ENCODE measurements around the gene ENAH.
"Not testable (repeated sequence)": the region's sequence is repeated elsewhere in the genome, so short reads cannot be mapped to it uniquely, and the experiment has no call there.

The ENAH gene
- 0.42 to 6.8 (median 1.1) reads per million in 17 experiments for total RNA-seq

DNA sequence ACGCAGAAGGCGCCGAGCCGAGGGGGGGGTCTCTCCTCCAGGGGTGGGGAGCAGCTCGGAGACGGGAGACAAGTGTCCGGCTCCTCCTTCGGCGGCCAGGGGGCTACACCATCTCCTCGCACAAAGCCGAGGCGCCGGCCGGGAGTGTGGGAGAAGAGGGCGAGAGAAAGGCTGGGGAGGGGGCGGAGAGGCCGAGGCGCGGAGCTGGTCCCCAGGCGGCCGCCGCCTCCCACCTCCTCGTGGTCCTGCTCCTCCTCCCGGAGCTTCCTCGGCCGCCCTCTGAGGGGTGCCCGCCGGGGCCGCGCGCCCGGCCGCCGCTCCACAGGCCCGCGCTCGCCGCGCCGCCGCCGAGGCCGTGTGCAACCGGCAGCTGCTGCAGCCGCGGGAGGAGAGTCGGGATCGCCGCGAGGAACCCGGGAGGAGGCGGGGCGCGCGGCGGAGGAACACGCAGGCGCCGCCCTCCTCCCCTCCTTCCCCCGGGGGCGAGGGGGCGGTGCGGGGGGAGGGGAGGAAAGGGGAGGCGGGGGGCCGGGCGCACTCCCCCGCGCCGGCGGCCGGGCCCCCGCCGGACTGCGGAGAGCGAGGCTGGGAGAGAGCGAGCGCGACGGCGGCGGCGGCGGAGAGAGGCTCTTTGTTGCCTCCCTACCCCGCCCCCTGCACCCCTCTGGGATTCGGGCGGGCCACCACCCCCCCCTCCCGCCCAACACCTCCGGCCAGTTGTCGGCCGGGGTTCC, at the start of gene ENAH:
TSS of gene ENAH (minus strand) at position 395 of the 734 bp plus-strand sequence. CDS start 433 bp downstream, outside the sequence.
- DNase-seq: peak; percentile 46 to 82 (median 68)

DNA sequence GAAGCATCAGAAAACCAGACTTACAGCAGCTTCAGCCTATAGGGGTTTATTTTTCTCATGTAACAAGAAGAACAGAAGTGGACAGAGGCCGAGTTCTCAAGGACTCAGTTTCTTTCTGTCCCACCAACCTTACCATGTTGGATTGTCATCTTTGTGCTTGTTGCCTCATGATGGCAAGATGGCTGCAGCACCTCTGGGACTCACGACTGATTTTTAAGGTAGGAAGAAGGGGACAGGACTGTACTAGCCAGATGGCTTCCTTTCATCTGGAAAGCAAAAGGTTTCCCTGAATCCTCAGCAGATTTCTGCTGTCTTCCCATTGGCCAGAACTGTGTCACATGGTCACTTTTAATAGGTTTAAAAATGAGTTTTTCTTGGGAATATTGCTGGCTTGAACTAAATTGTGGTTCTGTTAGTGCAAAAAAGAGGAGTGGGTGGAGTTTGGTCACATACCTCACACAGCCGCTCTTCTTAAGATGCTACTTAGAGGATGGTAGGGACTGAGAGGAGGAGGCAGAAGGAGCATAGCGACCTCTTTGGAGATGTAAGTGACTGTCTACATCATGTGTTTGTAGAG, 48.1 kb upstream of the ENAH start:
- DNase-seq: no peak

DNA sequence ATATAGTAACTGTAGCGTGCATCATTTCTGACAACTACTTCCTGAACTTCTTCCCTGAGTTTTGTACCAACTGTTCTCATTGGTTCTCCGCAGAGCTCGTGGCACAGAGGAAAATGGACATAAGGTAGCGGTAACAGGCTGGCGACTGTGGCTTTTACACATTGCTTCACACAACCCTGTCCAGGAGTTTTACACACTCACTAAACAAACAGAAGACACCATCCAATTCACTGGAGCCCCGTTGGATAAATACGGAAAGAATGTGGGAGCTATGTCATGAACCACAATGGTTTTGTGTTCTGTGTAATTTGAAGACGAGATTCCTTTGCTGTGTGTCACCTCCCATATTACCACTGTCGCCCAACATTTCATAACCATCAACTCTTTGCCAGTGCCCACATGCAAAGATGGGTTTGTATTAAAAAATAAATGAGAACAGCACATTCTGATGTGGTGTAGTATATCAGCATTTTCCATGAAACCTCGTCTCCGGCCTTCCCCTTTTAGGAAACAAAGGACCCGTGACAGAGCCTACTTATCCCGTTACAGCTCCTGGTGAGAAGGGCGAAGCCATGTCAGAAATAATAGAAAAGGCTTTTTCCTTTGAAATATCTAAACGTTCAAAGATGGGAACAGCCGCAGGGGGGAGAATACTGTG, 47.4 kb upstream of the ENAH start:
- no peak for DNase-seq

DNA sequence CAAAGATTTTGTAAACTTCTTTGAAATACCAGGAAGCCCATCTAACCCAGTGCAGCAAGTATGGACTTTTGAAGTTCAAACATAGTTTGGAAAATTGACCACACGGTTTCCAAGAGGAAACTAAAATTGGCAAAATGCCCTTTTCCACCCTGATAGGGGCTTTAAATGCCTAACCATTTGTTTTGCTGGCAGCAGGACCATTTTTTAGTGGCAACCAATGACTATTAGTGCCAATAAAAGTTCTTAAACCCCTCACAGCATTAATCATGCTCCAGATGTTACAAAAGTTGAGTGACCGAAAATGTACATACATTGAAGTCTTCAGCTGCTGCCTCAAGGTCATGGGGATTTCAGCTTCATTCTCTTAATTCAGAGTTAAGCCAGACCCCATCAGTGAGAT, 46.4 kb upstream of the ENAH start:
- no peak for DNase-seq

DNA sequence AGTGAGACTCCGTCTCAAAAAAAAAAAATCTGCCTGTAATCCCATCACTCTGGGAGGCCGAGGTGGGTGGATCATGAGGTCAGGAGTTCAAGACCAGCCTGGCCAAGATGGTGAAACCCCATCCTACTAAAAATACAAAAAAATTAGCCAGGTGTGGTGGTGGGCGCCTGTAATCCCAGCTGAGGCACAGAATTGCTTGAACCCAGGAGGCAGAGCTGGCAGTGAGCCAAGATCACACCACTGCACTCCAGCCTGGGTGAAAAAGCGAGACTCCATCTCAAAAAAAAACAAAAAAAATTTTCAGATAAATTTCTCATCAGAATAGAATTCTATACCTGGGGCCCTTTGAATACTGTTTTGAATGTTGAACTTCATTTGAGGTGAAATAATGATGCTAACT, 45.3 kb upstream of the ENAH start:
- not testable (repeated sequence) for DNase-seq

DNA sequence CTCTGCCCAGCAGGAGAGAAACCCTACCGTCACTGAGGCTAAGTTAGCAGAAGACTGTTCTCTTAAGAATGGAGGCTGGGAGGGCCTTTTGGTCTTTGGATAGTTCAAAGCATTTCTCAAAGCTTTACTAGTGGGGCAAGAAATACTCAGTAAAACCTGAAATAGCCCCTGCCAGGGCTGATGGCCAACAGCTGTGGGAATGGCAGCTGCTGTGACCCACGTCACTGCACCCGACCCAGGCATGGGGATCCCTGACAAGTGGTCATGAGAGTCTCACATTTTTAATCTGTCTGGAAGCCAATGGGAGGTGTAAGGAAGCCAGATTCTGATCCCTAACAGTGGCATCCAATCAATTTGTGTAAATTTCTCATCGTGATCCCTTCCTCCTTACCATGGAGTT, 44.5 kb upstream of the ENAH start:
- DNase-seq: no peak

DNA sequence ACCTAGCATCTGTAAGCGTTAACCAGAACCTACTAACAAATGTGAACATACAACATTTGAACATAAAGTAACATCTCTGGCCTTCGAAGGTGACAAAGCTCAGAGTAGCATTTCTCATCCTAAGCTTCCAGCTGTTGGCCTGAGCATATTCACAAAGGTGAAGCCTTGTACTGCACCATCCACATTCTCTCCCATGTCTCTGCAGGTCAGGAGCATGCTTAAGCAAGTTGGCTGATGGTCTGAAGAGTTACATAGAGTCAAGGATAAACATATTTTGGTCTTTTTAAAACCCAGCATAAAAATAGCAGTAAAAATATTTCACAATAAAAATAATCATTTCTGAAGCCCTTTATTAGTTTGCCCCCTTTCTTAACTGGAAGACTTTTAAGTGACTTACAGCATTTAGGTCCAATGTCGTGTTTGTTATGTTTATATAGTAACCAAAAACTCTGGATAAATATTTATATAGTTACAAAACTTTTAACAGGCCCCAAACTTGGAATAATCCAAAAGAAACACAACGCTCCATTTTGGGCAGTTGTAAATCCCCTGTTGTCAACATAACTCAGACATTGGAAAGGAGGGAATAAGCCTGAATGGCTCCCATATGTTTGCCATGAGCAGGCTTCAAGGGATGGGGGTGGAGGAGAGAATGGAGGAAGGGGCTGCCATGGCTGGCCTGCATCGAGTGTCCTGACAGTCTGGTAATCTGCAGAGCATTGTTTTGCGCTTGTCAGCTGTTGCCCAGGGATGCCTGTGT, 42.8 kb upstream of the ENAH start:
- no peak for DNase-seq

DNA sequence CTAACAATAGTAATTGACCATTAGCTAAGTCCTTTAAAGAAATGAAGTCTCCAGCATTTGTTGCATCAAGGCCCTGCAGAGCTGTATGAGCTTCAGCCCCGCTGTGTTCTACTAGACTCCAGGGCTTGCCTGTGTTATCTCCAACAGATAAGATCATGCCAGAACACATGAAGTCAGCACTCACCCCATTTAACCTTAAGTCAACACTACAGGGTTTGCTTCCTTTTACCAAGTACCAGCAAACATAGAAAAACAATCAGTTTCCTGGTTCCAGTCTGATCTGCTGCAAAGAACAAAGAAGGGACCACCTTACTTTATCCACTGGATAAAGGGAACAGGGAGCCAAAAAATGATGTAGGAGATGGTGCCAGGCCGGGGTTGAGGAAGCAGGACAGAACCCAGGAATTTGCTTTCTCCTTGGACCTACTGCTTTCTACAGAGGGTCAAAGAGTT, 41.3 kb upstream of the ENAH start:
- DNase-seq: no peak

DNA sequence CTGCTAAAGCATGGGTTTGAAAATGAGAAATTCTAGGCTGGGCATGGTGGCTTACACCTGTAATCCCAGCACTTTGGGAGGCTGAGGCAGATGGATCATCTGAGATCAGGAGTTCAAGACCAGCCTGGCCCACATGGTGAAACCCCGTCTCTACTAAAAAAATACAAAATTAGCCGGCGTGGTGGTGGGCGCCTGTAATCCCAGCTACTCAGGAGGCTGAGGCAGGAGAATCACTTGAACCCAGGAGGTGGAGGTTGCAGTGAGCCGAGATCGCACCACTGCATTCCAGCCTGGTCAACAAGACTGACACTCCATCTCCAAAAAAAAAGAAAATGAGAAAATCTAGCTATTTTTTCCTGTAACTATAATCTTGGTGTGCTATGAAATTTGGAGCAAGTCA, 40.8 kb upstream of the ENAH start:
- not testable (repeated sequence) for DNase-seq

DNA sequence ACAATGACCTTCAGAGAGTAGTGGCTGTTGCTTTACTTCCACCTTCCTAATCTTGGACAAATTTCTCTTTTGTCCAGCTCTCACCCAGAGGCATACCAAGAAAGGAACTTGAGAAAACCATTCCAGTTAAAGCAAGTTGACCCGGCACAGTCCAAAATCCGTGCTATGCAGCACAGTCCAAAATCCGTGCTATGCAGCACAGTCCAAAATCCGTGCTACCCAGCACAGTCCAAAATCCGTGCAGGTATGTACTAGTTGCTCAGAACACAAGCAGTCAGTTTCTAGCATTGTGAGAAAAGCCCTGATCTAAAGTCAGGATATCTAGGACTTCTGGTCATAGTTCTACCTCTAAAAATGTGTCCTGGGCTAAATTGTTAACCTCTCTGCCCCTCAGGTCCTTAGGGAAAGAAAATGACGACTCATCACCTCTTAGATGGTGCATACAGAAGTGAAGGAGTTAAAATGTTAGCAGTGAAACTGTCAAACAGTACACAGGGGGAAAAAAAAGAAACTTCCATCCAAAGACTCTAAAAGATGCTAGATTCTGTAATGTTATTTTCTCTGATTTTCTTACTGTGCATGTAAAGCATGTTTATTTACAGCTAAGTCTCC, 40.3 kb upstream of the ENAH start:
- no peak for DNase-seq

DNA sequence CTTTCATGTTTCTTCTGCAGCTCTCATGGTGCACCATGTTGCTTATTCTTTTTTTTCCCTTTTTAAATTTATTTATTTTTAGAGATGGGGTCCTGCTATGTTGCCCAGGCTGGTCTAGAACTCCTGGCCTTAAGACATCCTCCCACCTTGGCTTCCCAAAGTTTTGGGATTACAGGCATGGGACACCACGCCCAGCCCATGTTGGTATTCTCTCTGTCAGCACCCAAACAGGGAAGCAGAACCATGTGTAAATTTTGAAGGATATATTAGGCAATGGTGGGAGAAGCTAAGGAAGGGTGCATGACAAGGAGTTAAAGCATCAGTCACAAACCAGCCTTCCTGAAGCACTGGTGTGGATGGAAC, 39.6 kb upstream of the ENAH start:
- no peak for DNase-seq

DNA sequence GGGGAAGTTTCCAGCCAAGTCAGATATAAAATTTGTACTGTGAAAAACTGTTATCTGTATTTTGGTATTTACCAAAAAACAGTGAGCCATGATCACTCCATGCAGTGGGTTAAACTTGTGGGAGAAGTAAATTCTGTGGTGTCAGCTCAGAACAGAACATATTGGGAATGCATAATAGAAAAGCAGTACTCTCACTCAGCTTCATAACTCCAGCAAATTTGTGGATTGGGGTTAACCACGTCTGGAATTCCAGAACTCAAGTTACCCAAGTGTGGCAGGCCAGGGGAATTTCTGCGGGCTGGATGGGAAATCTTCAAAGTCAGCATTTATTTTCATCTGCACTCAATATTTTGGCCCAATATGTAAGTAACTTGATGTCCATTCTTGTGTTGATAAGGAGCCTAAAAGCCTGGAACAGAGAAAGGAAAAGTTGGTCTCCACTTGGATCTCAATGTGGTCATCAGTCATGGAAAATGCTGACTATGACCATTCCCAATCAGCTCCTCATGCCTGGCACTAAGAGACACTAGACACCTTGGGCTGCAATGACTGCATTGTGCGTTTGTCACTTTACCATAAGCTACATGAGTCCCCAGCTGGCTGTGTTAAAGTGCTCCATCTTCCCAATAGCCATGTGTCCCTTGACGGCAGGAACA, 39.1 kb upstream of the ENAH start:
- DNase-seq: no peak

DNA sequence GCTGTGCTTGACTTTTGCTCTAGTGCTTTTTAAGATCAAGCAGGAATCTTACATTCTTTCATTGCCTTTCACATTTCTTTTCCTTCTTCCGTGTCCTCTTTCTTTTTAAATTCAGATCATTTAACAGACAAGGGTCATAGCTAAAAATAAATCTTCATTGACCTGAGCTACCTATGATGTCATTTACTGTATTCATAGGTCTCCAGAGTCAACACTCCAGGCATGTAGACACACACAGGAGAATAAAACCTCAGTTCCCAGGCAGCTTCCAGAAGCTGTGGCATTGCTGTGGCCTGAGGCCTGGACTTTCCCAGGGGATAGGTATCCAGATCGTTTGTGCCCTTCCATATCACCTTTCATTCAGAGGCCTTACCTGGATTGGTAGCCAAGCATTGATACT, 38.5 kb upstream of the ENAH start:
- DNase-seq: no peak

DNA sequence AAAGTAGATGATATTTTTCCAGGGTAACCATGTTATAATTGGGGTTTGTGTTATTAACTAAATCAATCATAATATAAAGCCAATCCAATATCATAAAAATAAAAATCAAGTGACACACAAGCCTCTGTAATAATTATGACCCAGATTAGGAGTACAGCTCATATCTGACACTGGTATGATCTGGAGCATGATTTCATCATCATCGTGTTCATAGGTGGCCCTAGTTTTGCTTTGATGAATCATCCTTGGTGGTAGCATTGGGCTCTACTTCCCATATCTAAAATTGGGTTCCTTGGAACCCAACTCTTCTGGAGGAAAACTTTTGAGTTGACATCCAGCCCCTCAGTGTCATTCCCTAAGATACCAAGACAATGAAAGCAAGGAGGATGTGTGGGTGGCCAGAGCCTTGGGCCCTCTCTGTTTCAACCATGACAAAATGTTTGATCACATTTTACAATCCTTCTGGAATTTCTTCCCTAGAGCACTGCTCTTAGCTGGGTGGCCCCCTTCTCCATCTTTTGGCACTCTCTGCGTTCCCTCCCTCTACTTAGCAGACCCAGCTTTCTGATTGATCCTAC, 37.0 kb upstream of the ENAH start:
- peak in 2 of 4 experiments; percentile 16 to 28 for DNase-seq

DNA sequence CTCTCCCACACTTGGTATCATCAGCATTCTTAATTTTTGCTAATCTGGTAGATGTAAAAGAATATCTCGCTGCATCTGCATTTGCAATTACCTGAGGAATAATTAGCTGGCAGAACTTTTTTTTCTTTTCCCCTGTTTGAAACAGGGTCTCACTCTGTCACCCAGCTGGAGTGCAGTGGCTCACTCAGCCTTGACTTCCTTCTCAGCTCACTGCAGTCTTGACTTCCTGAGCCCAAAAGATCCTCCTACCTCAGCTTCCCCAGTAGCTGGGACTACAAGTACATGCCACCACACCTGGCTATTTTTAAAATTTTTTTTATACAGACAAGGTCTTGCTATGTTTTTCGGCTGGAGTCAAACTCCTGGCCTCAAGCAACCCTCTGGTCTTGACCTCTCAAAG, 35.4 kb upstream of the ENAH start:
- peak in 2 of 4 experiments; percentile 7 to 10 for DNase-seq

DNA sequence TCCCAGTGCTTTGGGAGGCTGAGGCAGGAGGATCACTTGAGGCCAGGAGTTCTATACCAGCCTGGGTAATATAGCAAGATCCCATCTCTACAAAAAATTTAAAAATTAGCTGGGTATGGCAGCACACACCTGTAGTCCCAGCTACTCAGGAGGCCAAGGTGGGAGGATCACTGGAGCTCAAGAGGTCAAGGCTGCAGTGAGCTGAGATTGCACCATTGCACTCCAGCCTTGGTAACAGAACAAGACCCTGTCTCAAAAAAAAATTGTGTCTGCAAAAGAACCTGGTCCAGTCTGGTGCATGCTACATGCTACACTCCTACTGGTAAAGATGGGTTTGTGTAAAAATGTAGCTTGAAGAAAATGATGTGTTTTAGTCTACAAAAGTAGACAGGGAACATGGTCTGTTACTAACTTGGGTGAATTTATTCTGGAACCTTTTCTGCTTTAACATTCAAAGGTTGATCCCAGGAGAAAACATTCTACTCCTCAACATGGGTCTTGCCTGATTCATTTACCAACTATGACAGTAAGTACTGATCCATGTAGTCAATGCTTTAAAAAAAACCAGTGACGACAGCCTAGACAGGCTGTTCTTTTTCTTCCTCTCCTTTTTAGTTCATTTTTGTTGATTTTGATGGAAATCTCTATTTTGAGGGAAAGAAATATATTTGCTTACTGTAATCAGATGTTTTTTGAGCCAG, 32.7 kb upstream of the ENAH start:
- no peak for DNase-seq

DNA sequence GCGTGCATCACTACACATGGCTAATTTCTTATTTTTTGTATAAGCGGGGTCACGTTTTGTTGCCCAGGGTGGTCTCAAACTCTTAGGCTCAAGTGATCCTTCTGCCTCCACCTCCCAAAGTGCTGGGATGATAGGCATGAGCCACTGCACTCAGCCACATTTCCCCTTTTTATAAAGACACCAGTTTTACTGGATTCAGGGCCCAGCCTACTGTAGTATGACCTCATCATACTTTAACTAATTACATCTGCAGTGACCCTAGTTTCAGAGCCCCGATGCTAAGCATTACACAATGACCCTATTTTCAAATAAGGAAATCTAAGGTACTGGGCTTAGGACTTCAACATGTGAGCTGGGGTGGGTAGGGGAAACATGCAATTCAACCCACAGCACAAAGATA, 31.8 kb upstream of the ENAH start:
- DNase-seq: peak in 2 of 4 experiments; percentile 8 to 29

DNA sequence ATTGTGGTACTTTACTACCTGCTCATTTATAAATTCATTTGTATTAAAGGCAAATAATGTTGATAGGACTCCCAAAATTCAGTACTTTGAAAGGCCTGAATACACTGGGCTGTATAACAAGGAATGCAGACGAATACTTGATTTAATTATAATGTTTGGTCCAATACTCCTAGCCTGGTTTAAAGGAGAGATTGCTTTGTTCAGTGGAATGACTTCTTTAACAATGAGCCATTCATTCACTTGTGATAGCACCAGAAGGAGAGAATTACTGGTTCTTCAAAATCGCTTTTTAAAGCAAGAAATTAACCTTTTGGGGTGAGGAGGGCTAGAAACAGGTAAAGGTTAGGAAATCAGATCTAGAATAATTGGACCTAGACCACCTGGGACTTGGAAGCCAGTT, 28.3 kb upstream of the ENAH start:
- no peak for DNase-seq

DNA sequence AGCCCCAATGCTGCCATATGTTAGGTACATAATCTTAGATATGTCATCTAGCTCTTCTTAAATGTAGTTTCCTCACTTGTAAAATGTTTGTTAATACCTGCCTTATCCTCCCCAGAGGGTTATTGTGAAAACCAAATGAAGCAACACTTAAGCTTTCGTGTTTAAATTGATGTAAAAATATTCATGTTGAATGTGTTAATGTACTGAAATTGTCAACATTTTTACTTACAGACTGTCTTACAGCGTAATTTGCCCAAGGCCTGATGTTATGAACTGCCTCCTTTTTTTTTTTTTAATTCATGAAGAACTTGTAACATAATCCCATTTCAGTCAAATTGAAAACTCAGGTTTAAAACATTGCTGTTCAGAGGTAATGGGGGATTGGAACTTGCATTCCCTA, 25.6 kb upstream of the ENAH start:
- DNase-seq: no peak

DNA sequence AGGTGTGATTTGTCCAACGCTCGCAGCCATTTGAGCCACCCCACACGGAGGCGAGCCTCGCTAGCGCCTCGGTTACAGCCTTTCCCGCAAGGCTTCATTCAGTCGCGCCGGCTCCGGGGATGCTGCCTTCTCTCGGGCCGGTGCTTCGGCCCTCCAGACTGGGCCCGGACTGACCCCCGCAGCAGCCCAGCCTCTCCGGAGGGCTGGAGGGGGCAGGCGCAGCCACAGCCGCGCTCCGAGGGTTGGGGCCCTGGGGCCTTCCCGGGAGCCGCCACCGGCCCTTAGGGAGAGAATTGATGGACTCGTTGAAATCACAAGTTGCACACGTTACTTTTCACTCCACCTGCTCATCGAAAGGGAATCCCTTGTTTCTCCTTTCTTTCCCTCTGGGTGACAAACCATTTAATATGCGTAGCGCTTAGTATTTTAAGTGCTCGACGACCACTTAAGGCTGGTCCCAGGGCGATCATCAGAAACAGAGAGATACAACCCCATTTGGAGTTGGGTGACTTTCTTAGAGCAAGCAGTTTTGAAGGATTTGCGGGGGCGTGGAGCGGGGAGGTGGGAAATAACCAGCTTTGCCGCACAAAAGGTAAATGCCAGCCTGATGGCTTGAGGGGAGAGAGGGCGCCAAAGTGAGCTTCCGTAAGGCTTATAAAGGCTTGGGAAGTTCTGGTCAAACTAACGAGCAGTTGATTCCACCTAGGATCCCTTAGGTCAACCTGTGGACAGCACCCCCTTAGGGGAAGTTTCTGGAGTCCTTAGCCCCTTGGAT, 24.6 kb upstream of the ENAH start:
- DNase-seq: no peak
